GM21723 (cell line): ENCODE data around the gene PXK.
A peak's percentile ranks its signal among the peaks of the same experiment; 100 is the strongest.
"Not testable (repeated sequence)": the region's sequence is repeated elsewhere in the genome, so short reads cannot be mapped to it uniquely, and the experiment has no call there.

Experiments
- ATAC-seq: cut with Tn5 transposase; IDR thresholded peaks from one replicate; pipeline ENCODE4 v1.9.1; 2021; ENCODE audit warnings: mild to moderate bottlenecking, moderate library complexity; ENCODE audit not compliant: unreplicated experiment

The PXK gene

DNA sequence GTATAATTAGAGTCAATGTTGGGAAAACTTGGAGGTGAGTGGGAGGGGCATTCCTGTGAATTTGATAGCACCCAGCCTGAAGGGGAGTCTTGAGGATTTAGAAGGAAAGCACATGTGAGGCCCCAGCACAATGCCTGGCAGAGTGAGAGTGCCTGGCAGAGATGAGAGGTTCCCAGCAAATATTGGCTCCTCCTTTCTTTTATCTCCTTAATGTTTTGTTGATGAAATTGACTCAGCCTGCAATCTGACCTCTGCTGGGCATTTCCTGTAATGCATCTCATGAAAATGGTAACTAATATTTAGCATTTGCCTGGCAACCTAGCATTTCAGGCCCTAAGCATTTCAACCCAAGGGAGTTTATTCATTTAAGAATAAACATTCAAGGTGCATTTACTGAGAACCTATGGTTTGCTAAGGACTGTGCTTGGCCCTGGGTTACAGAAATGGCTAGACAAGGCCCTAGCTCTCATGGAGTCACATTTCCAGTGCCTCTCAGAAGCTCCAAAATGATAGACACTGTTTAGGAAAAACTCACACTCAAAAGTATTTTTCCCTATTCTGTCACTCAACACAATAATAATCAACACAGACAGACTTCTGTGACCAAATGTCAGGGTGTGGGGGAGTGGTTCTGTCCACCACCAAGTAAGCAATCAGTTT is 82.0 kb downstream of the PXK start:
- ATAC-seq = no peak

DNA sequence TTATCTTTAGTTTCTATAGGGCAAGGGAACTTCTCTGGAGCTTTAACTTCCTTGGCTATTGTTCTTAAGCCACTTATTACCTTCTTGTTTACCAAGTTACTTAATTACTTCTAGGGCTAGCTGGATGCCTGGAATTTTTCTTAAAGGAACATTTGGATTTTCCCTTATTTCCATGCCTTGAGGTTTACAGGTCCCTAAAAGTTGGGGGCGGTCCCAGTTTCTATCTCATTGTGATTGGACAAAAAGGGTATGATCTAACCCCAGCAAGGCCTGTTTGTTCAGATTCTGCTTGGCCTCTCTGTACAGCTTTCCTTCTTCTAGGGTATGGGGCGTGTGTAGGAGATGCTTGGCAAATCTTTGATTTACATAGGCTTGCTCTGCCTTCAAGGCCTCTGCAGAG is 83.5 kb downstream of the PXK start:
- ATAC-seq = no peak

DNA sequence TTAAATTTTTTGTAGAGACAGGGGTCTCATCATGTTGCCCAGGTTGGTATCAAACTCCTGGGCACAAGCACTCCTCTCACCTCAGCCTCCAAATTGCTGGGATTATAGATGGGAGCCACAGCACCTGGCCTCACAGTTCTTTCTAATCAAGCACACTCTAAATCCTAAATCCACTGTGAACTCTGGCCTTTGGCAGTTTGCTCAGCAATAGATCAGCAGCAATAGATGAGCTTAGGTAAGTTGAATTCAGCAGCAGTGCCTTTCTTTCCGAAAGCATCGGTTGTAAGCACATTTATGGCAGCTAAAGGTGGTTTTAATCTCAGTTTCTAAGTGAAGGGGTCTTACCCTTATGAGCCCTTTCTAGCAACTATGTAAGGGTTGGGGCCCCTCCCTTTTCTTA is 84.4 kb downstream of the PXK start:
- no peak for ATAC-seq

DNA sequence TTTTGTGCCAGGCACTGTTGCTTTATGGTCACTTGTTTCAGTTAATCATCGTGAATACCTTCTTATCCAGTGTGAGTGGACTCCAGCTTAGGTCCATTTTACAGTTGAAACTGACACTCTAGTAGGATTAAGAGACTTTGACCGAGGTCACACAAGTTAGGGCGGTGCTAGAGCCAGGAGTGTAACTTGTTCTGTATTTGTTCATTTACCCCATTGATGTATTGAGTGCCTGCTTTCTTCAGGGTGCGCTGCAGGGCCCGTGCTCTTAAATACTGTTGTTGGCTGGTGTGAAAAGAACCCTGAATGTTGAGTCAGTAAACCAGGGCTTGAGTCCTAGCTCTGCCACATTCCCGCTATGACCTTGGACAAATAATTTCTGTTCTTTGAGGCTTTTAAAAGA is 85.5 kb downstream of the PXK start:
- ATAC-seq = no peak

DNA sequence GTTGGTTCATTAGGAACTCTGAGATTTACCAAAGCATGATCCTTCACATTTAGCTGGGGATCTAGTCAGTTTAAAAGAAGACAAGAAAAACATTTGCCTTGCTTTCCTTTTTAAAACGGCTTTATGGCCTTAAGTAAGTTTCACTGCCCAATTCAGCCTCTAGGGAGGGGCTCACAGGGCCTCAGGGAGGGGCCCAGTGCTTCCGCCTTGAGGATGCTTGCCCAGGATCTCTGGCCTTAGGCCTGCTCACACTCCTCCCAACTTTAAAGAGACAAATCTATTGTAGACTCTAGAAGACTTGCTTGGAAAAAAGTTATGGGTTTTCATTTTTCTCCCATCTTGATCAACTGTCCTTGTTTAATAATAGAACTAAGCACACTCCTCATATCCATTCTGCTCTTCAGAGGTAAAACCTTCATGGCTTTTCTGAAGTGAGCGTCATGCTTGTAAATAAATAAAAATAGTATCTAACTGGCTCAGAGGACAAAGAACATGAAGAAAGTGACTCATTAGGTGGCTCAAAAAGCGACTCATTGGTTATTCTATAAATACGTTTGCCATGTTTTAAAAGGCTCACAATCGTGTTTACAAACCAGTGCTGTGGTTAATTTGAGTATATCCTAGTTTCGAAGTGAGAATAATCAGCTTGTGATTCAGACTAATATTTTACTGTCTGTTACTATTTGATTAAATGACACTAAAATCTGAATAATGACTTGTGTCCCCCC is 87.3 kb downstream of the PXK start:
- peak; percentile 80 for ATAC-seq

DNA sequence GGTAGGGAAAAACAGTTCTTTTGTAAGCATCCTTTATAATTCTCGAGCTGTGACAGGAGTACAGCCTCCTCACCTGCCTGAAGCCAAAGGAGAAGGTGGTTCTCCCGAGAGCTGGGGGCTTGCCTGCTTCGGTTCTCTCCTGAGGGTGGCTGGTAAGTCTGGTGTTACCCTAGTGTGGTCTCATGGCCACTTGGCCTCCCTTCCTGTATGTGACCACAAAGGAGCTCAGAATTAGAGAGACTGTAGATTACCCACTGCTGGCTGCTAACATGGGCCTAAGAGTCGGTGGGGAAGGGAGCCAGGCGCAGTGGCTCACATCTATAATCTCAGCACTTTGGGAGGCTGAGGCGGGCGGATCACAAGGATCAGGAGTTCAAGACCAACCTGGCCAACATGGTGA is 88.3 kb downstream of the PXK start:
- peak; percentile 25 for ATAC-seq

DNA sequence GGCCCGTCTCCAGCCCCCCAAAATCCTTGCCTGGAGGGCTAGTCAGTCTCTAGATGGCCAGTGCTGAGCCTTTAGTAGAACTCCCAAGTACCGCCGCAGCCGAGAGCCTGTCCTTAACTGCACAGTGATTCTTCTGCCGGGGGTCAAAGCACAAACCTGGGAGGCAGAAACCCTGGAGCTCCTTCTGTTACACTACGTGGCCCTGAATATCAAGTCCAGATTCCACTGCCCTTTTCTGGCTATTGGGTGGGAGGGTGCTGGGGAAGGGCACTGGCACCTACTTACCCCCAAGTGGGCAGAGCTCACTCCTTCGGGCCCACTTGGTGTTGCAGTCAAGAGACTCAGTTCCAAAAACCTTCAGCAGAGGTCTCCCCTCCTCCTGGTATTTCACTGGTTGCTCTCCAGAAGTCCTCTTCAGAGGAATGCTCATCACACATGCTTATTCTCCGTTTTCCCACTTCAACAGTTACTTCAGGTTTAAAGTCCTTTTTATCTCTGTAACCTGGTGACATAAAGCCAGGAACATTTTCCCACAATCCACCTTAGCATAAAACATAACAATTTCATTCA is 90.1 kb downstream of the PXK start:
- no peak for ATAC-seq

DNA sequence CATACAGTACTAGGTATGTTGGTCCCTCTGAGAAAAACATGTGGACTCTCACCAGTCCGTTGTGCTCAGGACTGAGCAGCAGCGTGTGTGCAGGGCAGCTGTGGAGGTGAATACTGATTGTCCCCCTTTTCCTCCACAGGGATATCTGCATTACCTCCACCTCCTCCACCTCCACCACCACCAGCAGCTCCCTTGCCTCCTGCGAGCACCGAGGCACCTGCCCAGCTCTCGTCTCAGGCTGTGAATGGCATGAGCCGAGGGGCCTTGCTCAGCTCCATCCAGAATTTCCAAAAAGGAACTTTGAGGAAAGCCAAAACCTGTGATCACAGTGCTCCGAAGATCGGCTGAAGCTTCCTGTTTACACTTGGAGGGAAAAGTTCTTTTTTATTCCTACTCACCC is 91.9 kb downstream of the PXK start:
- ATAC-seq = no peak

DNA sequence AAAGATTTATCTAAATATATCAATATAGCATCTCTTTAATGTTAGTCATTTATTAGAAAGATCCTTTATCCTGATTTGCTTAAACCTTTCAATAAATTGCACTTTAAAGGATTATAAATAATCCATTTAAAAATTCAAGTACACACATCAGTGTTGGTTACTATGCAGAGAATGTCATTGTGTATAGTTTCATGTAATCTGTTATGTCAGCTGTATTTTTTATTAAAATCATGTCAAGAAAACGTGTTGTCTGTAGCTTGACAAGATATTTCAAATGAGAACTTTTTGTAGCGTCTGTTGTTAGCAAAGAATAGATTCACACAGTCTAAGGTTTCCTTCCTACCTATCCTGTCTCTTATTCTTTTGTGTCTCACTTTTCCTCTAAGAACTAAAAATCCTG is 93.1 kb downstream of the PXK start:
- no peak for ATAC-seq

DNA sequence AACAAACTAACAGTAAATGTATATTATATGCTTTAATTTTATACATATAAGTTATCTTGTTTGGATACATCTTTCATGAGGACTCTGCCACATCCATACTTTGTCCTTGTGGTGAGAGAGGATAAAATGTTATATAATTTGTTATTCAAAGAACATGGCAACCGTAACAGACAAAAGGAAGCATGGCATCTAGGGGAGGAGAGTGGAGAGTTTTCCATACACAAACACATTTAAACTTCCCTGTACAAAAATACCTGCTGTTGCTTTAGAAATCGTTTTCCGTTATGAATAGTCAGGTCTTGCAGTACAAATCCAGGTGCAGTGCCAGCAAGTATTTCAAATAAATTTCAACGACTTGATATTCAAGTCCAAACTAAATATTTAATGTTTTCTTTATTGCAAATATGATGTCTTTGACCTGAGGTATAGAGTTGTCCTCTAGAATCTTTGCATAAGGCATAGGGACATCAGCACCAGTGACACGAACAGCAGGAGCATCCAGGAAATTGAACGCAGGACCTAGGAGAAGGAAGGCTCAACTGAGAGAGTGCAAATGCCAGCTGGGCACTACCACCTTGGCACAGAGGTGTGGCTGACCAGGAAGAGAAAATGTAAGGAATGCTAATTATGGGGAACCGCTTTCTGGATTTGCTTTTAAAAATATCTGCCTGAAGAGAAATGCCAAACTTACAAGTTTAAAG is 95.1 kb downstream of the PXK start:
- ATAC-seq = no peak

DNA sequence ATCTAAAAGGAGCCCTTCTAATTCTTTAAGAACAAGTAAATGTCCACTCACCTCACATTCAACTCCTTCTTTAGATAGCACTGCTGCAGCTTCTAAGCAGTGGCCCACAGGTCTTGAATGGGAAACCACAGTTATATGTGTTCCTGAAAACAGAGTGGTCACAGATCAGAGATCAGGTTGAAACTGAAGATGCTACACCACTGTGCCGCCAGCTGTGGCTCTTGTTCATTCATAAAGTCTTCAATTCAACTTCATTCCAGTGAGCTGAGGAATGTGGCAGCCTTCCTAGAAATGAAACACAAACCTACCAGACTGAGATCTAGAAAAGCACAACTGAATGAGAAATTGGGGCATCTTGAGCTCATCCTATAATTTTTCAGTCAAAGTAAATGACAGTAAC is 97.0 kb downstream of the PXK start:
- peak; percentile 71 for ATAC-seq

DNA sequence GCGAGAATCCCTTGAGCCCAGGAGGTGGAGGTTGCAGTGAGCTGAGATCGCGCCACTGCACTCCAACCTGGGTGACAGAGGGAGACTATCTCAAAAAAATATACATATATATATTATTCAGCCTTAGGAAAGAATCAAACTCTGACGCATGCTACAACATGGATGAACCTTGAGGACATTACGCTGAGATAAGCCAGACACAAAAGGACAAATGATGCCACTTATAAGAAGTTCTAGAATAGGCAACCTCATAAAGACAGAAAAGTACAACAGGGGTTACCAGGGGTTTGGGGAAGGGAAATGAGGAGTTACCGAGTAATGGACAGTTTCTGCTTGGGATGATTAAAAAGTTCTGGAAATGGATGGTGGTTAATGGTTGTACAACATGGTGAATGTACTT is 100.2 kb downstream of the PXK start:
- ATAC-seq = no peak

DNA sequence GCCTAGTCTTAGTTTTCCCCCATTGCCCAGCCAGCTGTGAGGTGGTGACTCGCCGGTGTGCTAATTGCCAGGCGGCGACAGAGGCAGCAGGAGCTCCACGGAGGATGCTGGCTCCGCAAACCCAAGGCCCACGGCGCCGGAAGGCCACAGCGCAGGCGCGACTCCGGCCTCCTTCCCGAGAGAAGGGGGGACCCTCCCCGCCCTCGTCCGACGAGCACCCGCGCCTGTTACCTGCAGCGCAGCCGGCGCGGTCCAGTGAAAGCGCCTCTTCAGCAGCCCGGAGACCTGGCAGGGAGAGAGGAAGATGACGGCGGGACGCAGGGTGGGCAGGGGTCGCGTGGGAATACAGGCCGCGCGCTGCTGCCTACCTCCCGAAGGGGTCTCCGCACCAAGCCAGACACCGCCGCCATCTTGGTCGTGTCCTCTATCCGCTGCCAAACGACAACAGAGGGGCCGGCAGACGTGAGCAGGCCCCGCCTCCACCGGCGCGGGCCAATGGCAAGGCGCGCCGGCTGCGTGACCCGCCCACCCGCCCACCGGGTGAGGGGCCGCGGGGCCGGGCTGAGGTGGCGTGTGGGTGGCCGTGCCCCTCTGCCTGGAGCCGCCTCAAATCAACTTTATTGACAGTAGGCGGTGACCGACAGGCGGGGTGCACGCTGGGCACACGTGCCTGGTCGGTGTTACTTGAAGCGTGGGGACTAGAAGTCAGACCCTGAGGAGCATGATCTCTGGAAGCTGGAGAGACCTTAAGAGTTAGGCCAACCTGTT is 100.9 kb downstream of the PXK start, which contains the start of gene PDHB:
Gene PDHB, minus strand, starts transcription at position 433 of the 768 bp plus-strand sequence. Its CDS starts 23 bp downstream, at position 410.
- peak; percentile 94 for ATAC-seq

DNA sequence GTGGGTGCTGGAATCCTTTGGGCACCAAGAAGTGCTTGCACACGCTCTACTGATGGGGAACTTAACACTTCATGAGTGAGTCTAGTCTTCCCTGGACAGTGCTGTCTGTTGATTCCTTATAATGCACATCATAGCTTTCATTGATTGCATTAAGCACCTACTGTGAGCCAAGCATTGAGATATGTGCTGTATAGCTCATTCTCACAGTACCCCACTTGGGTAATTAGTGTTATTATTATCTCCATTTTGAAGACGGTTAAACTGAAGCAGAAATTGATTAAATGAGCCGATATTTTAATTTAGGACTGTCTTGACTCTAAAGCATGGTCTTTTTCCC is 101.4 kb downstream of the PXK start:
- no peak for ATAC-seq

DNA sequence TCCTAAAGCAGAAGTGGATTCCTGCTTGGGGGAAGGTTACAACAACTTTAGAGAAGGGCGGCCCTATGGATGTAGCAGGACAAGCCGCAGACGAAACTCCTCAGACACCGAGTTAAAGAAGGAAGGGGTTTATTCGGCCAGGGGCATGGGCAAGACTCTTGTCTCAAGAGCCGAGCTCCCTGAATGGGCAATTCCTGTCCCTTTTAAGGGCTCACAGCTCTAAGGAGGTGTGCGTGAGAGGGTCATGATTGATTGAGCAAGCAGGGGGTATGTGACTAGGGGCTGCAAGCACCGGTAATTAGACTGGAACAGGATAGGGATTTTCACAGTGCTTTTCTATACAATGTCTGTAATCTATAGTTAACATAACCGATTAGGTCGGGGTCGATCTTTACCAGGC is 101.8 kb downstream of the PXK start:
- ATAC-seq = no peak

DNA sequence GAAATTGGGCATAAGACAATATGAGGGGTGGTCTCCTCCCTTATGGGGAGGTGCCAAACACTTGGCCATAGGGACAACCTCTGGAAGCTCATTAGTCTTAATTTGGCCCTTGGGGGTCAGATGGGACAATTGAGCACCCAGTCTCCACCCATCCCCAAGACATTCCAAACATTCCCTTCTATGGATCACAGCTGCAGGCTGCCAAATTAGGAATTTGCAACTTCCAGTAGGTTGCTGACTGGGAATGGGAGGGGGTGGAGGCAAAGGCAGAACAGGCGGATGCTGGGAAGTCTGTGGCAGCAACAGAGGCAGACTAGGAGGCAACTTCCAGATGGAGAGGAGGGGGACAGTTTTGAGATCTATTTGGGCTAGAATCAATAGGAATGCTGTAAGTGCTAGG is 102.3 kb downstream of the PXK start:
- ATAC-seq = no peak

DNA sequence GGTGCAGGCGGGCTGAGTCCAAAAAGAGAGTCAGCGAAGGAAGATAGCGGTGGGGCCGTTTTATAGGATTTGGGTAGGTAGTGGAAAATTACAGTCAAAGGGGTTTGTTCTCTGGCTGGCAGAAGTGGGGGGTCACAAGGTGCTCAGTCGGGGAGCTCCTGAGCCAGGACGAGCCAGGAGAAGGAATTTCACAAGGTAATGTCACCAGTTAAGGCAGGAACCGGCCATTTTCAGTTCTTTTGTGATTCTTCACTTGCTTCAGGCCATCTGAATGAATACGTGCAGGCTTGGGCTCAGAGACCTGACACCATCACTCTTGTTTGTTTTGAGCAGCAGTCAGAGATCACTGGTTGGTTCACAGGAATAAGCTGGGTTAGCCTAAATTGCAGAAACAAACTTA is 104.6 kb downstream of the PXK start:
- ATAC-seq = not testable (repeated sequence)

DNA sequence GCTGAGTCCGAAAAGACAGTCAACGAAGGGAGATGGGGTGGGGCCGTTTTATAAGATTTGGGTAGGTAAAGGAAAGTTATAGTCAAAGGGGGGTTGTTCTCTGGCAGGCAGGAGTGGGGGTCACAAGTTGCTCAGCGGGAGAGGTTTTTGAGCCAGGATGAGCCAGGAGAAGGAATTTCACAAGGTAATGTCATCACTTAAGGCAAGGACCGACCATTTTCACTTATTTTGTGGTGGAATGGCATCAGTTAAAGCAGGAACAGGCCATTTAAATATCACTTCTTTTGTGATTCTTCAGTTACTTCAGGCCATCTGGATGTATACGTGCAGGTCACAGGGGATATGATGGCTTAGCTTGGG is 108.3 kb downstream of the PXK start:
- ATAC-seq = not testable (repeated sequence)

DNA sequence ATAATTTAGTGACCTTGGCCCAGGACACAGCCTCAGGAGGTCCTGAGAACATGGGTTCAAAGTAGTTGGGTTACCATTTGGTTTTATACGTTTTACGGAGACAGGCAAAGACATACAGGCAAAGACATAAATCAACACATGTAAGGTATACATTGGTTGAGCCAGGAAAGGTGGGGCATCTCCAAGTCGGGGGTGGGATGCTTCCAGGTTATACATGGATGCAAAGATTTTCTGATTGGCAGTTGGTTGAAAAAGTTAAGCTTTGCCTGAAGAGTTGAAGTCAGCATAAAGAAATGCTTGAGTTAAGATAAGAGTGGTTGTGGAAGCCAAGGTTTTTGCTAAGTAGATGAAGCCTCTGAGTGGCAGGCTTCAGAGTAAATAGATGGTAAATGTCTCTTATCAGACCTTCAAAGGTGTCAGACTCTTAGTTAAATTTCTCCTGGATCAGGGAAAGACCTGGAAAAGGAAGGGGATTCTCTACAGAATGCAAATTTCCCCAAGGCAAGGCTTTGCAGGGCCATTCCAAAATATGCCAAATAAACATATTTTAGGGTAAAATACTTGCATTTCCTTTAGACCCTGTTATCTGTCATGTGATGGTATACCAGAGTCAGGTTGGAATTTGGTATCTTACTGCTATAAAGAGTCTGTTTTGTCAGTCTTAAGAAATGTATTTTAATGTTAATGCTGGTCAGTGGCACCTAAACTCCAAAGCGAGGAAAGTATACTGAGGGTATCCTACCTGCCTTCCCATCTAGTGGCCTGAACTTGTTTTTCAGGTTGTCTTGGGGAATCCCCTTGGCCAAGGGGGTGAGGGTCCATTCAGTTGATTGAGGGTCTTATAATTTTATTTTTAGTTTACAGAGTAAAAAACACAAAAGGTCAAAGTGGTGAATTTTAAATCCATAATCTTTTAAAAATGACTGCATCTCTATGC is 109.1 kb downstream of the PXK start:
- ATAC-seq = no peak

DNA sequence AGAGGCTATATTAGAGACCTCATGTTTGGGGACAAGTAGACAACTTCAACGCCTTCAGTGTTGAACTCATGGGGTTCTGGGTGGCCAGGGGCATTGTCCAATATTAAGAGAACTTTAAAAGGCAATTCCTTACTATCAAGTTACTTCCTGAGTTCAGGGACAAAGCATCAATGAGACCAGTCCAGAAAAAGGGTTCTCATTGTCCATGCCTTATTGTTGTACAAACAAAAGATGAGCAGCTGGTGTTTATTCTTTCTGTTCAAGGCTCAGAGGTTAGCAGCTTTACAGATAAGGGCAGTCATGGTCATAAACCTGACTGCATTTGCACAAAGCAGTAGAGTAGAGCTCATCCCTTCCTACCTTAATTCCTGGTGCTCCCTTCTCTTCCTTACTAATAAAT is 119.5 kb downstream of the PXK start:
- ATAC-seq = no peak
